Mucosa of stomach (tissue), 1 donor: ENCODE measurements around the gene CIZ1.

Experiments
- H3K27me3 ChIP-seq: one replicate; pipeline ENCODE4 v1.7.0; 2013; ENCODE audit warnings: mild to moderate bottlenecking, low read length; ENCODE audit not compliant: control insufficient read depth, insufficient read depth
- H3K36me3 ChIP-seq: one replicate; pipeline ENCODE4 v1.7.0; 2013; ENCODE audit warnings: low read length; ENCODE audit not compliant: control insufficient read depth, insufficient read depth
- H3K4me1 ChIP-seq: one replicate; pipeline ENCODE4 v1.7.0; 2013; ENCODE audit warnings: mild to moderate bottlenecking, low read length; ENCODE audit not compliant: control insufficient read depth, insufficient read depth
- H3K4me3 ChIP-seq: one replicate; pipeline ENCODE4 v1.7.0; 2013; ENCODE audit warnings: low read length
- H3K9ac ChIP-seq: one replicate; pipeline ENCODE4 v1.7.0; 2013; ENCODE audit warnings: mild to moderate bottlenecking, low read length, moderate library complexity
- H3K9me3 ChIP-seq: one replicate; pipeline ENCODE4 v1.7.0; 2013; ENCODE audit warnings: mild to moderate bottlenecking, low read length, moderate library complexity; ENCODE audit not compliant: control insufficient read depth
- donor health status: Pancreatic carcinoma.

The CIZ1 gene

DNA sequence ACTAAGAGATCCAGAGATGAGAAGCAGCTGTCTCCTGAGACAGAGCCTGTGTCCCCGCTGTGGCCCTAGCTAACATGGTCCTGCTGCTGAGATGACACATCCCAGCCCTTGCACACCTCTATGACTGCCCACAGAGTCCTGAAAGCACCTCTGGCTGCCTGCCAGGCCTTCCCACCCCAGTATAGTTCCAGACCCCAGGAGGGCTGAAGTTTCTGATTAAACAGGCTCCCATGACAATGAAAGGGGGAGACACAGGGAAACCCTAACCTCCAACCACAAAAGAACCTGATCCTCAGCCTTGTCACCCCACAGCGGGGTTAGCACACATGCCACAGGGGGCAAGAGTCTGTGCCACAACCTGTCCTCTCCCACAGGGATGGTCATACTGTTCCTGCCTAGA is 15.6 kb downstream of the CIZ1 start:
- no peak overlapping the region for H3K9ac ChIP-seq
- H3K36me3 ChIP-seq: peaks cover 25% of the 10 kb centered on the region
- no peaks in the 10 kb centered on the region for H3K4me1 ChIP-seq
- no peaks in the 10 kb centered on the region for H3K27me3 ChIP-seq
- H3K4me3 ChIP-seq: no peak overlapping the region
- no peaks in the 10 kb centered on the region for H3K9me3 ChIP-seq

DNA sequence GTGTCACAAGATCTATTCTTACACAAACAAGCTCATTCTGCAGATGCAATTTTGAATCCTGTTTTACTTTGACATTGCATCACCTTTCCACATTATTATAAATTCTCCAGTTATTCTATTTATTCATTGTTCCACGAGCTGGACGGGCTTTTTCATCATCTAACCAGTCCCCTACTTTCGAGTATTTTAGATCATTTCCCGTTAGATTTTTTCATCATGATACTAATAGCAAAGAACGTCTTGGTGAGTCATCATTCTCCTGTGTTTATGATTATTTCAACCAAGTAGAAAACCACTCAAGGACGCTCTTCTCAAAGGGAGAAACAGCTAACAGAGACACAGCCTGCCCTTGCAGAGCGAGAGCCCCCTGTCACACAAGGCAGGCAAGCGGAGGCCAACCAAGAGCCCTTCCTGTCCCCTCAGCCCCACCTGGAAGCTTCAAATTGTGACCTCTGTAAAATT is 16.2 kb downstream of the CIZ1 start:
- Histone ChIP-seq H3K27me3 (no peaks in the 10 kb centered on the region), H3K4me1 (no peaks in the 10 kb centered on the region), H3K4me3 (no peak overlapping the region), H3K9ac (no peak overlapping the region), H3K36me3 (peaks cover 25% of the 10 kb centered on the region), H3K9me3 (no peaks in the 10 kb centered on the region)

GRCh38 chr9:128174062-128174461 is 17.3 kb downstream of the CIZ1 start:
- H3K9me3 ChIP-seq: no peaks in the 10 kb centered on the region
- no peak overlapping the region for H3K4me3 ChIP-seq
- no peaks in the 10 kb centered on the region for H3K27me3 ChIP-seq
- H3K4me1 ChIP-seq: no peaks in the 10 kb centered on the region
- no peak overlapping the region for H3K9ac ChIP-seq
- peaks cover 23% of the 10 kb centered on the region for H3K36me3 ChIP-seq

- no peaks in the 10 kb centered on the region for H3K27me3 ChIP-seq
- no peak overlapping the region for H3K9ac ChIP-seq
- H3K36me3 ChIP-seq: peaks cover 4% of the 10 kb centered on the region
- H3K9me3 ChIP-seq: no peaks in the 10 kb centered on the region
- no peak overlapping the region for H3K4me3 ChIP-seq
- H3K4me1 ChIP-seq: no peaks in the 10 kb centered on the region
These were observed 21.4 kb downstream of the CIZ1 start for GRCh38 chr9:128169925-128170324.

GRCh38 chr9:128169492-128169891 is 21.9 kb downstream of the CIZ1 start:
- H3K4me1 ChIP-seq: no peaks in the 10 kb centered on the region
- peaks cover 4% of the 10 kb centered on the region for H3K36me3 ChIP-seq
- no peak overlapping the region for H3K9ac ChIP-seq
- no peaks in the 10 kb centered on the region for H3K9me3 ChIP-seq
- H3K4me3 ChIP-seq: no peak overlapping the region
- no peaks in the 10 kb centered on the region for H3K27me3 ChIP-seq

GRCh38 chr9:128168731-128169308 is 22.6 kb downstream of the CIZ1 start:
- H3K36me3 ChIP-seq: peaks cover 4% of the 10 kb centered on the region
- H3K9ac ChIP-seq: no peak overlapping the region
- no peaks in the 10 kb centered on the region for H3K9me3 ChIP-seq
- no peaks in the 10 kb centered on the region for H3K27me3 ChIP-seq
- no peak overlapping the region for H3K4me3 ChIP-seq
- no peaks in the 10 kb centered on the region for H3K4me1 ChIP-seq

DNA sequence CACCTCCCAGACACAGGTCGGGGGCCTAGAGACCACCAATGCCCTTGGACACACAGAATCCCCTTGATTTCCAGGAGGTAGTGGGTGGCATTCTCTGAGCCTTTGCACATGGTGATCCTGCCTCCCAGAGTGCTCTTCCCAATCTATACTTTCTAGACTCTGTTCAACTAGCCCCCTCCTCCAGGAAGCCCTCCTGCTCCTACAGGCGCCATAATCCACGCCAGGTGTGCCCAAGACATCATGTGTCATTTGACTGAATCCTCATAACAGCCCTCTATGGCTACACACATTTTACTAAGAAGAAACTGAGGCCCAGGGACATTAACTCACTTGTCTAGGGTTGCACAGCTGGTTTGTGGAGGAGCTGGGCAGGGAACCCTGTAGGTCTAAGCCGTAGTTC is 24.2 kb downstream of the CIZ1 start:
- Histone ChIP-seq H3K9ac (no peak overlapping the region), H3K4me3 (no peak overlapping the region), H3K27me3 (no peaks in the 10 kb centered on the region), H3K9me3 (no peaks in the 10 kb centered on the region), H3K36me3 (peaks cover 4% of the 10 kb centered on the region), H3K4me1 (no peaks in the 10 kb centered on the region)

- Histone ChIP-seq H3K4me1 (peaks cover 1% of the 10 kb centered on the region), H3K4me3 (no peak overlapping the region), H3K27me3 (no peaks in the 10 kb centered on the region), H3K36me3 (peaks cover 4% of the 10 kb centered on the region), H3K9me3 (no peaks in the 10 kb centered on the region), H3K9ac (no peak overlapping the region)
These were observed 25.2 kb downstream of the CIZ1 start for GRCh38 chr9:128166169-128166568.

DNA sequence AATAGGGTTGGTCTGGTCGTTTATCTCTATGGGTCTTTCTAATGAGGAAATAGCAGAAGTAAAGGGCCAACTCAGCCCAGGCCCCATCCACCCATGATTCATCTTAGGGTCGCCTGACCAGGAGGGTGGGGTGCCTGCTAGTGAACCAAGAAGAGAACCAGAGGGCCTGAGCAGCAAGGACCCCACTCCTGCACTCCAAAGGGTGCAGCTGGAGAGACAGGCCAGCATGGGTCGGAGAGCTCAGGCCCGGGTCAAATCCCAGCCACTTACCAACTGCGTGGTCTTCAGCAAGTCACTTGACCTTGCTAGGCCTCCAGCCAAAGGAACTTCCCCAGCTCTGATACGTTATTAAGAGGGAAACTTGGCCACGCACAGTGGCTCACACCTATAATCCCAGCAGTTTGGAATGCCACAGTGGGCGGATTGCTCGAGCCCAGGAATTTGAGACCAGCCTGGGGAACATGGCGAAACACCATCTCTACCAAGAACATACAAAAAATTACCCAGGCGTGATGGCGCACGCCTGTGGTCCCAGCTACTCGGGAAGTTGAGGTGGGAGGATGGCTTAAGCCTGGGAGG is 27.0 kb downstream of the CIZ1 start:
- H3K27me3 ChIP-seq: no peaks in the 10 kb centered on the region
- peaks cover 14% of the 10 kb centered on the region for H3K4me1 ChIP-seq
- H3K9me3 ChIP-seq: no peaks in the 10 kb centered on the region
- peaks cover 4% of the 10 kb centered on the region for H3K36me3 ChIP-seq
- no peak overlapping the region for H3K4me3 ChIP-seq
- H3K9ac ChIP-seq: no peak overlapping the region

DNA sequence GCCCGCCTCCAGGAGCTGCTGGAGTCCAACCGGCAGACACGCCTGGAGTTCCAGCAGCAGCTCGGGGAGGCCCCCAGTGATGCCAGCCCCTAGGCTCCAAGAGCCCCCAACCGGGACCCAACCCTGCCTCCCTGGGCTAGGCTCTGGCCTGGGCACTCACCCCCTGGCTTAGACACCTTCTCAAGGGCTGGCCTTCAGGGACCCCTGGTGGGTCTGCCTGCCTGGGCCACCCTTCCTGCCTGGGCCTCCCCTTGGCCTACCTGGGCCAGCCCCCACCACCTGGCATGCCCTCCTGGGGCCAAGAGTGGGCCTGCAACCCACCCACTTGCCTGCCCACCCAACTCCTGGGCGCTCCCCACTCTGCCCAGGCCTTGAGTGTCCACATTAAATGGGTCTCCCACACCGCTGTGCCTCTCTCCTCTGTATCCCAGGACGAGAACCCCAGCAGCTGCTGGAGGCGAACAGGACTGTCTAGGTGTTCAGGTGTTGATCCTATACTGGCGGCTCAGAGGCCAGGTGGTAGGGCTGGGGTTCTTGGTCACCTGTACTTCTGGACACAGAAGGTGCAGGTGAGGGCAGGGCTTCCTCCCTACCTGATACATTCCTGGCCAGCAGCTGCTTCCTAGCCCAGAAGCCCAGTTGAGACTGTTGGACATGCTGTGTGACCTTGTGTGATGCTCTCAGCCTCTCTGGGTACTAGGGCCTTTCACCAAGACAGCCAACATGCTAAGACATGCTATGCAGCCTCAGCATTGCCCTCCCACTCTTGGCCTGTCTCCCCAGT is 27.7 kb downstream of the CIZ1 start:
- H3K9ac ChIP-seq: no peak overlapping the region
- H3K9me3 ChIP-seq: no peaks in the 10 kb centered on the region
- H3K27me3 ChIP-seq: no peaks in the 10 kb centered on the region
- no peak overlapping the region for H3K4me3 ChIP-seq
- peaks cover 16% of the 10 kb centered on the region for H3K4me1 ChIP-seq
- peaks cover 4% of the 10 kb centered on the region for H3K36me3 ChIP-seq

DNA sequence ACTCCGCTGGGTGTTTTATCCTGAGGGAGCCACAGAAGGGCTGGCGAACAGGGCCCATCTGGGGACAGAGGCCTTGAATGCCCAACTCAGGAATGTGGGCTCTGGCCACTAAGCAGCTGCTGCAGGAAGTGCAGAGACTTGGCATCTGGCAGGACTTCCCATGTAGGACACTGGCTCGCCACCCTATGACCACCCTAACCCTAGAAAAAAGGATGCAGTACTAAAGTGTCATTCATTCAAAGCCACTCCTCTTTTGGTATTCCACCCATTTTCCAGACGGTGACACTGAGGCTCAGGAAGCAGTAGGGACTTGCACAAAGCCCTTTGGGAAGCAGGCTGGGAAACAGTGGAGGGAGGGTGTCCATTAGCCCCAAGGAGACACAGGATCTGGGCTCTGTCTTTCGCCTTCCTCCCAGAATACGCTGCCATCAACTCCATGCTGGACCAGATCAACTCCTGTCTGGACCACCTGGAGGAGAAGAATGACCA is 28.3 kb downstream of the CIZ1 start:
- no peak overlapping the region for H3K4me3 ChIP-seq
- H3K36me3 ChIP-seq: peaks cover 4% of the 10 kb centered on the region
- no peaks in the 10 kb centered on the region for H3K27me3 ChIP-seq
- peaks cover 16% of the 10 kb centered on the region for H3K4me1 ChIP-seq
- no peaks in the 10 kb centered on the region for H3K9me3 ChIP-seq
- no peak overlapping the region for H3K9ac ChIP-seq
